ENCODE results near the gene TAC4.

DNA sequence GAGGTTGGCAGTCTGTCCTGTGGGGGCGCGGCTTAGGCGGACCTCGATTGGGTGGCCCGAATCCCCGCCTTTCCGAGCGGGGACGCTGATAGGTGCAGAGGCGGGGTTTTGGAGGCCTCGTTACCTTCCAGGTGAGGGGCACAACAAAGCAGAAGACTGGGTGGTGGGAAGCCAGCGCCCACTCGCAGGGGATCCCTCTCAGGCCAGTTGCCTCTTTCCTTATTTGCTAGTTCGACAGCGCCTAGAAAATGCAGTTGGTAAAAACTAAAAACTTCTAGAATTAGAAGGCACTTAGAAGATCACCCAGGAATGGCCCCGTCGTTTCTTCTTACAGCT lies 58.7 kb downstream of the TAC4 start:
- TF ChIP-seq, protein P1, sequence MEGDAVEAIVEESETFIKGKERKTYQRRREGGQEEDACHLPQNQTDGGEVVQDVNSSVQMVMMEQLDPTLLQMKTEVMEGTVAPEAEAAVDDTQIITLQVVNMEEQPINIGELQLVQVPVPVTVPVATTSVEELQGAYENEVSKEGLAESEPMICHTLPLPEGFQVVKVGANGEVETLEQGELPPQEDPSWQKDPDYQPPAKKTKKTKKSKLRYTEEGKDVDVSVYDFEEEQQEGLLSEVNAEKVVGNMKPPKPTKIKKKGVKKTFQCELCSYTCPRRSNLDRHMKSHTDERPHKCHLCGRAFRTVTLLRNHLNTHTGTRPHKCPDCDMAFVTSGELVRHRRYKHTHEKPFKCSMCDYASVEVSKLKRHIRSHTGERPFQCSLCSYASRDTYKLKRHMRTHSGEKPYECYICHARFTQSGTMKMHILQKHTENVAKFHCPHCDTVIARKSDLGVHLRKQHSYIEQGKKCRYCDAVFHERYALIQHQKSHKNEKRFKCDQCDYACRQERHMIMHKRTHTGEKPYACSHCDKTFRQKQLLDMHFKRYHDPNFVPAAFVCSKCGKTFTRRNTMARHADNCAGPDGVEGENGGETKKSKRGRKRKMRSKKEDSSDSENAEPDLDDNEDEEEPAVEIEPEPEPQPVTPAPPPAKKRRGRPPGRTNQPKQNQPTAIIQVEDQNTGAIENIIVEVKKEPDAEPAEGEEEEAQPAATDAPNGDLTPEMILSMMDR (IDR thresholded peaks at IDR 0.05; ENCODE audit: insufficient read depth, low read depth, low read length), result no peak
- no peak for TF ChIP-seq EZH2 (IDR thresholded peaks at IDR 0.05; ENCODE audit: insufficient read depth, low read length)
